HG03025 (cell line): ENCODE measurements around the gene CSN3.

Experiments
- ATAC-seq: cut with Tn5 transposase; IDR thresholded peaks from one replicate; pipeline ENCODE4 v1.9.1; 2021; ENCODE audit warnings: mild to moderate bottlenecking, moderate library complexity; ENCODE audit not compliant: unreplicated experiment, low FRiP score

CSN3 gene

DNA sequence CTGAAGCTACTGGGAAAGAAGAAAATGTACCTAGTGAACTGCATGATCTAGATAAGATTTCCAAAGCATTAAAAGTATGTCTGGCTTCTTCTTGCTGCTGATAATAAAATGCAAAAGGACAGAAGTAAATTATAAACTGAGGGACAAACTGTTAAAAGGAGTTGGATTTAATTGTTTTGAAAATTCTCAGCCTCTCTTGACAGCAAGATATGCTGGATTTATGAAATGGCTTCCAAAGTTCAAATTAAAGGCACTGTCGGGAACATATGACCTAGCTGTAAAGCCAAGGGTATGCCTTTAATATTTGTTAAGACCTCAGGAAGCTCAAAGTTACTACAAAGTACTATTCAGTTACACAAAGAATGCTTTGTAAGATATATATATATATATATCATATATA is 46.3 kb downstream of the CSN3 start:
- ATAC-seq, result no peak

DNA sequence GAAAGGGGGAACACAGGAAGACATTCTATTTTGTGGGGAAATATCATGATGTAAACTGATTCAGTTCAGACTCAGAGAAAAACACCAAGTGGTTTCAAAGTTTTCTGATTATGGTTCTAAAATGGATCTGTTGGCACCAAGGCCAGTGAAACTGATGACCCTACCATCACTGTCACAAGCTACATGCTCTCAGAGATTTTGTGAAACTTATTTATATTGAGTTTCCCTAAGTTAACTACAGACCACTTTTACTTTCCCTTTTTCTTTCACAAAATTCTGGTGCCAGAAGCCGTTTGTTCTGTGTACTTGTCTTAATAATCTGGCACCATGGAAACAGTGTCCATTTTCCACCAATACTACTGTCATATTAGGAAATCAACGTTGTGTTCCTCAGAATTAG is 48.9 kb downstream of the CSN3 start:
- ATAC-seq, result no peak

DNA sequence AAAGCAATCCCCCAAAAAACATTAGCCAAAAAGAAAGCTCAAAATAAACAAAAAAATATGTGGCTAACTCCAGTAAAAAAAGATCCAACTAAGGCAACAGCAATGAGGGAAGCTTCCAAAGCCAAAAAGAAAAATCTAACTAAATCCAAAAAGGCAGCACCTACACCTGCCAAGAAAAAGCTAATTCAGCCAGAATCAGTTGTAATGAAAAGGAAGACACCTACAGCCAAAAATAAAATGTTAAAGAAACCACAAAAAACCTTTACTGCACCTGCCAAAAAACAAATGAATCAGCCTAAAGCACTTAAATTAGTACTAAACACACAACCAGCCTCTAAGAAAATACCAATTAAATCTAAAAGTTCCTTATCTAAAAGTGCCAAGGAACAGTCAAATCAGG is 55.2 kb downstream of the CSN3 start:
- ATAC-seq, result no peak

GRCh38 chr4:70298051-70298450 is 55.7 kb downstream of the CSN3 start:
- ATAC-seq, result no peak

GRCh38 chr4:70299643-70300042 is 57.2 kb downstream of the CSN3 start:
- no peak for ATAC-seq

GRCh38 chr4:70300215-70300614 is 57.8 kb downstream of the CSN3 start:
- no peak for ATAC-seq
